Fibroblast of mammary gland (primary cell): ENCODE measurements around the gene EPHB2.

Experiments
- DNase-seq: peaks from one replicate; pipeline ENCODE4 v3.0.0-alpha.2; 2010; ENCODE audit warnings: low read depth
- H3K4me3 ChIP-seq: 2 replicates; pipeline ENCODE4 v1.5.1; 2011; ENCODE audit warnings: low read depth, mild to moderate bottlenecking, low read length, moderate library complexity; ENCODE audit not compliant: control insufficient read depth
- CTCF ChIP-seq: conservative IDR thresholded peaks from 2 replicates; pipeline ENCODE4 v1.5.1; 2011; ENCODE audit warnings: low read depth, low read length, inconsistent platforms; ENCODE audit not compliant: control insufficient read depth, insufficient read depth

The EPHB2 gene

DNA sequence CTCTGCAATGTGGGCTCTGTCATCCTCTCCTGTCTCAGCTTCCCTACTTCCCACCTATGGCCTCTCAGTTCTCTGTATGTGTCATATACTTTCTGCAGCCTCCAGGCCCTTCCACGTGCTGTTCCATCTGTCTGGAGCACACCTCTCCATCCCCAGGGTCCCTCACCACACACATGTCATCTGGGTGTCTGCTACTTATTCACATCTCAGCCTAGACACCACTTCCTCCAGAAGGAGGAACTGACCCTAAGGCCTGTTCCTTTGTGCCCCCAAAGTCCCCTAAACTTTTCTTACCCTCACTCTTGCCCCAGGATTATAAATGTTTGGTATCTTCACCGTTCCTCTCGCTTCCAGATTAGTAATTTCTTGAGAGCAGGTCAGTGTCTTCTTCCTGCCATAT is 251.9 kb downstream of the EPHB2 start:
- no peak for DNase-seq
- no peak for TF ChIP-seq CTCF
- H3K4me3 ChIP-seq, result no peak overlapping the region

- TF ChIP-seq CTCF, result no peak
- no peak for DNase-seq
- H3K4me3 ChIP-seq, result no peak overlapping the region
Measured at GRCh38 chr1:22963044-22963677, 252.5 kb downstream of the EPHB2 start.

DNA sequence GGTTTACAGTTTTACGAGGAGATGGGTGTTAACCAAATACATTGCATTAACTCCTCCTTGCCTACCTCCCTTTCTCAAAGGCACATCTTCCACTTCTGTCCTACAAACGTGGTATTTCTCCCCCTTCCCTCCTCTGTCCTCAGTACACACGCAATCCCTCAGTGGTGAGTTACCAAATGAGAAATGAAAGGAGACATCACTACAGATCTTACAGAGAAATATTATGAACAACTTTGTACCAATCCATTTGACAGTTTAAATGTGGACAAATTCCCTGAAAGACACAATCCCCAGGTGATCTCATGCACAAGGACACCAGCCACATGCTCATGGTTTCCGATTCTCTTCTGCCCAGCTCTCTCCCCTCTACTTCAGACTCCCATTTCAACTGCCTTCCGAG is 255.7 kb downstream of the EPHB2 start:
- no peak for TF ChIP-seq CTCF
- H3K4me3 ChIP-seq, result no peak overlapping the region
- DNase-seq, result no peak

- TF ChIP-seq CTCF, result no peak
- no peak for DNase-seq
- H3K4me3 ChIP-seq, result no peak overlapping the region
Measured at GRCh38 chr1:22967833-22968232, 257.2 kb downstream of the EPHB2 start.

DNA sequence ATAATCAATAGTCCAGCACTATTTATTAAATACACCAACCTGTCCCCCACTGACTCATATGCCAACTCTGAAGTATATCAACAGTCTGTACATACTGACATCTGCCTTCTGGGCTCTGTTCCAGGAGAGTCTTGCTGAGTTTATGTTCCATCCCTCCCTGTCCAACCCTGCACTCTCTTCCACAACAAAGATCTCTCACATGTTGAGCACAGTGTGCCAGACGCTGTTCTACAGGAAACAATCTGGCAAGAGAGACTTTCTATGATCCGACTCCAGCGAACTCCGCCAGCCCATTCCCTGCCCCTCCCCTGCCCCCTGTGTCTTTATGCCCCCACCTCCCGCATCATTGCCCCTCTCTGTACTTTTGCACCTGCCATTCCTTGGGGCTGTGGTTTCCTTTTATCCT is 258.7 kb downstream of the EPHB2 start:
- H3K4me3 ChIP-seq, result no peak overlapping the region
- TF ChIP-seq CTCF, result no peak
- DNase-seq, result peak; percentile 83

GRCh38 chr1:22970096-22970495 is 259.5 kb downstream of the EPHB2 start:
- no peak for TF ChIP-seq CTCF

More at GRCh38 chr1:22970096-22970495, 259.5 kb downstream of the EPHB2 start:
- H3K4me3 ChIP-seq, result no peak overlapping the region
- no peak for DNase-seq
